ENCODE data around the gene THAP8.

Gene THAP8

GRCh38 chr19:36013280-36014011, 40.6 kb downstream of the THAP8 start:
- peaks cover 16 to 19% of the 10 kb centered on the region in 2 donors for H3K4me1 ChIP-seq (ENCODE audit: control insufficient read depth in 1 of 2, insufficient read depth in 2 of 2, low read length in 2 of 2)
- peaks cover 0 to 4% of the 10 kb centered on the region in 2 donors for H3K36me3 ChIP-seq (ENCODE audit: control insufficient read depth in 1 of 2, insufficient read depth in 2 of 2, low read length in 2 of 2)
- peak overlapping the region; percentile 81 to 84 for H3K9ac ChIP-seq (ENCODE audit: low read depth in 1 of 2, low read length in 2 of 2)
- H3K27me3 ChIP-seq (ENCODE audit: control insufficient read depth in 1 of 2, insufficient read depth in 2 of 2, low read length in 2 of 2): no peaks in the 10 kb centered on the region
- H3K4me3 ChIP-seq (ENCODE audit: low read depth in 1 of 2, low read length in 2 of 2): peak overlapping the region; percentile 78 to 93
- peak overlapping the region; percentile 20 for H3K27ac ChIP-seq (ENCODE audit: low read depth, low read length)
- no peaks in the 10 kb centered on the region for H3K9me3 ChIP-seq (ENCODE audit: control insufficient read depth in 1 of 2, low read length in 2 of 2)

- H3K9me3 ChIP-seq (ENCODE audit: control insufficient read depth in 1 of 2, low read length in 2 of 2): no peaks in the 10 kb centered on the region
- H3K27ac ChIP-seq (ENCODE audit: low read depth, low read length): no peak overlapping the region
- H3K9ac ChIP-seq (ENCODE audit: low read depth in 1 of 2, low read length in 2 of 2): no peak overlapping the region
- no peak overlapping the region for H3K4me3 ChIP-seq (ENCODE audit: low read depth in 1 of 2, low read length in 2 of 2)
- H3K27me3 ChIP-seq (ENCODE audit: control insufficient read depth in 1 of 2, insufficient read depth in 2 of 2, low read length in 2 of 2): no peaks in the 10 kb centered on the region
- H3K4me1 ChIP-seq (ENCODE audit: control insufficient read depth in 1 of 2, insufficient read depth in 2 of 2, low read length in 2 of 2): peaks cover 16 to 19% of the 10 kb centered on the region in 2 donors
- no peaks in the 10 kb centered on the region for H3K36me3 ChIP-seq (ENCODE audit: control insufficient read depth in 1 of 2, insufficient read depth in 2 of 2, low read length in 2 of 2)
Measured at GRCh38 chr19:36010402-36010801, 43.7 kb downstream of the THAP8 start.

- Histone ChIP-seq H3K4me3 (ENCODE audit: low read depth in 1 of 2, low read length in 2 of 2) (peak overlapping the region; percentile 42 to 60), H3K36me3 (ENCODE audit: control insufficient read depth in 1 of 2, insufficient read depth in 2 of 2, low read length in 2 of 2) (no peaks in the 10 kb centered on the region), H3K4me1 (ENCODE audit: control insufficient read depth in 1 of 2, insufficient read depth in 2 of 2, low read length in 2 of 2) (peaks cover 12 to 15% of the 10 kb centered on the region in 2 donors), H3K27ac (ENCODE audit: low read depth, low read length) (no peak overlapping the region), H3K9me3 (ENCODE audit: control insufficient read depth in 1 of 2, low read length in 2 of 2) (no peaks in the 10 kb centered on the region), H3K27me3 (ENCODE audit: control insufficient read depth in 1 of 2, insufficient read depth in 2 of 2, low read length in 2 of 2) (no peaks in the 10 kb centered on the region), H3K9ac (ENCODE audit: low read depth in 1 of 2, low read length in 2 of 2) (no peak overlapping the region)
Measured at GRCh38 chr19:36009633-36010379, 44.3 kb downstream of the THAP8 start.

GRCh38 chr19:36009220-36009619, 44.9 kb downstream of the THAP8 start:
- Histone ChIP-seq H3K27me3 (ENCODE audit: control insufficient read depth in 1 of 2, insufficient read depth in 2 of 2, low read length in 2 of 2) (no peaks in the 10 kb centered on the region), H3K4me1 (ENCODE audit: control insufficient read depth in 1 of 2, insufficient read depth in 2 of 2, low read length in 2 of 2) (peaks cover 9 to 10% of the 10 kb centered on the region in 2 donors), H3K9ac (ENCODE audit: low read depth in 1 of 2, low read length in 2 of 2) (peak overlapping the region in 1 of 2 donors; percentile 49), H3K36me3 (ENCODE audit: control insufficient read depth in 1 of 2, insufficient read depth in 2 of 2, low read length in 2 of 2) (peaks cover 0 to 4% of the 10 kb centered on the region in 2 donors), H3K27ac (ENCODE audit: low read depth, low read length) (no peak overlapping the region), H3K4me3 (ENCODE audit: low read depth in 1 of 2, low read length in 2 of 2) (peak overlapping the region; percentile 50 to 60), H3K9me3 (ENCODE audit: control insufficient read depth in 1 of 2, low read length in 2 of 2) (no peaks in the 10 kb centered on the region)

GRCh38 chr19:36008336-36008978, 45.6 kb downstream of the THAP8 start, which contains the start of gene SYNE4:
Gene SYNE4, minus strand, starts transcription at chr19:36008813. Its CDS starts 132 bp downstream, at chr19:36008681.
- no peaks in the 10 kb centered on the region for H3K27me3 ChIP-seq (ENCODE audit: control insufficient read depth in 1 of 2, insufficient read depth in 2 of 2, low read length in 2 of 2)
- peak within 1 kb of the TSS; percentile 51 to 60 for H3K4me3 ChIP-seq (ENCODE audit: low read depth in 1 of 2, low read length in 2 of 2)
- H3K9ac ChIP-seq (ENCODE audit: low read depth in 1 of 2, low read length in 2 of 2): peak within 1 kb of the TSS in 1 of 2 donors; percentile 49
- H3K9me3 ChIP-seq (ENCODE audit: control insufficient read depth in 1 of 2, low read length in 2 of 2): no peaks in the 10 kb centered on the region
- peaks cover 6 to 8% of the 10 kb centered on the region in 2 donors for H3K4me1 ChIP-seq (ENCODE audit: control insufficient read depth in 1 of 2, insufficient read depth in 2 of 2, low read length in 2 of 2)
- H3K36me3 ChIP-seq (ENCODE audit: control insufficient read depth in 1 of 2, insufficient read depth in 2 of 2, low read length in 2 of 2): peaks cover 0 to 7% of the 10 kb centered on the region in 2 donors
- H3K27ac ChIP-seq (ENCODE audit: low read depth, low read length): no peak within 1 kb of the TSS

GRCh38 chr19:36006955-36007354, 47.1 kb downstream of the THAP8 start:
- Histone ChIP-seq H3K27me3 (ENCODE audit: control insufficient read depth in 1 of 2, insufficient read depth in 2 of 2, low read length in 2 of 2) (no peaks in the 10 kb centered on the region), H3K27ac (ENCODE audit: low read depth, low read length) (no peak overlapping the region), H3K4me3 (ENCODE audit: low read depth in 1 of 2, low read length in 2 of 2) (no peak overlapping the region), H3K36me3 (ENCODE audit: control insufficient read depth in 1 of 2, insufficient read depth in 2 of 2, low read length in 2 of 2) (peaks cover 3 to 11% of the 10 kb centered on the region in 2 donors), H3K4me1 (ENCODE audit: control insufficient read depth in 1 of 2, insufficient read depth in 2 of 2, low read length in 2 of 2) (peaks cover 4% of the 10 kb centered on the region in 2 donors), H3K9ac (ENCODE audit: low read depth in 1 of 2, low read length in 2 of 2) (no peak overlapping the region), H3K9me3 (ENCODE audit: control insufficient read depth in 1 of 2, low read length in 2 of 2) (no peaks in the 10 kb centered on the region)

GRCh38 chr19:36003284-36003683, 50.8 kb downstream of the THAP8 start:
- Histone ChIP-seq H3K4me1 (ENCODE audit: control insufficient read depth in 1 of 2, insufficient read depth in 2 of 2, low read length in 2 of 2) (peaks cover 4 to 5% of the 10 kb centered on the region in 2 donors), H3K27ac (ENCODE audit: low read depth, low read length) (no peak overlapping the region), H3K9ac (ENCODE audit: low read depth in 1 of 2, low read length in 2 of 2) (no peak overlapping the region), H3K27me3 (ENCODE audit: control insufficient read depth in 1 of 2, insufficient read depth in 2 of 2, low read length in 2 of 2) (no peaks in the 10 kb centered on the region), H3K9me3 (ENCODE audit: control insufficient read depth in 1 of 2, low read length in 2 of 2) (no peaks in the 10 kb centered on the region), H3K4me3 (ENCODE audit: low read depth in 1 of 2, low read length in 2 of 2) (no peak overlapping the region), H3K36me3 (ENCODE audit: control insufficient read depth in 1 of 2, insufficient read depth in 2 of 2, low read length in 2 of 2) (peaks cover 3 to 32% of the 10 kb centered on the region in 2 donors)

- no peak overlapping the region for H3K4me3 ChIP-seq (ENCODE audit: low read depth in 1 of 2, low read length in 2 of 2)
- H3K27me3 ChIP-seq (ENCODE audit: control insufficient read depth in 1 of 2, insufficient read depth in 2 of 2, low read length in 2 of 2): no peaks in the 10 kb centered on the region
- peaks cover 3 to 34% of the 10 kb centered on the region in 2 donors for H3K36me3 ChIP-seq (ENCODE audit: control insufficient read depth in 1 of 2, insufficient read depth in 2 of 2, low read length in 2 of 2)
- H3K9ac ChIP-seq (ENCODE audit: low read depth in 1 of 2, low read length in 2 of 2): no peak overlapping the region
- H3K9me3 ChIP-seq (ENCODE audit: control insufficient read depth in 1 of 2, low read length in 2 of 2): no peaks in the 10 kb centered on the region
- H3K27ac ChIP-seq (ENCODE audit: low read depth, low read length): no peak overlapping the region
- H3K4me1 ChIP-seq (ENCODE audit: control insufficient read depth in 1 of 2, insufficient read depth in 2 of 2, low read length in 2 of 2): peaks cover 6 to 8% of the 10 kb centered on the region in 2 donors
Measured at GRCh38 chr19:36001605-36002004, 52.5 kb downstream of the THAP8 start.

- peak overlapping the region; percentile 90 to 97 for H3K4me3 ChIP-seq (ENCODE audit: low read depth in 1 of 2, low read length in 2 of 2)
- H3K9ac ChIP-seq (ENCODE audit: low read depth in 1 of 2, low read length in 2 of 2): peak overlapping the region; percentile 86 to 88
- H3K4me1 ChIP-seq (ENCODE audit: control insufficient read depth in 1 of 2, insufficient read depth in 2 of 2, low read length in 2 of 2): peaks cover 16 to 28% of the 10 kb centered on the region in 2 donors
- peaks cover 0 to 22% of the 10 kb centered on the region in 2 donors for H3K36me3 ChIP-seq (ENCODE audit: control insufficient read depth in 1 of 2, insufficient read depth in 2 of 2, low read length in 2 of 2)
- H3K27me3 ChIP-seq (ENCODE audit: control insufficient read depth in 1 of 2, insufficient read depth in 2 of 2, low read length in 2 of 2): no peaks in the 10 kb centered on the region
- H3K27ac ChIP-seq (ENCODE audit: low read depth, low read length): no peak overlapping the region
- no peaks in the 10 kb centered on the region for H3K9me3 ChIP-seq (ENCODE audit: control insufficient read depth in 1 of 2, low read length in 2 of 2)
Measured at GRCh38 chr19:35996777-35997176, 57.3 kb downstream of the THAP8 start.
